Caco-2 (cell line): ENCODE measurements around the gene ABCA7. TPM values are rescaled to one million over a fixed set of nuclear protein-coding genes. Genes with fewer than 3 reads are reported as not detected.

Source experiments
- BruUV-seq: library from RNA; stranded (reverse); fragments of 400-500 nt; replicated peaks from 2 replicates; lab custom pipeline; 2021; lab: Mats Ljungman, UMichigan
- CTCF ChIA-PET: fragments of 300-600 bp; sonication (Branson Sonifier 250); formaldehyde crosslinking; loops from one replicate; lab custom pipeline; 2022; ENCODE audit warnings: antibody characterized with exemption; lab: Charles Lee
- POLR2A ChIA-PET: fragments of 300-600 bp; sonication (Branson Sonifier 250); formaldehyde crosslinking; loops from one replicate; lab custom pipeline; 2022; ENCODE audit warnings: antibody characterized with exemption; lab: Charles Lee
- DNase-seq, 2 experiments: peaks; one replicate each; pipeline versions ENCODE4 v3.0.0 to v3.0.0-alpha.2; 2020 to 2022
- H3K27me3 ChIP-seq: replicated peaks from 2 replicates; pipeline ENCODE4 v1.6.0; 2011; ENCODE audit warnings: low read length; ENCODE audit not compliant: control insufficient read depth, insufficient read depth
- H3K36me3 ChIP-seq: 2 replicates; pipeline ENCODE4 v1.5.1; 2011; ENCODE audit warnings: low read length; ENCODE audit not compliant: control insufficient read depth, insufficient read depth
- H3K4me1 ChIP-seq: fragments of 250-450 bp; sonication (Bioruptor Pico); 2 replicates; pipeline ENCODE4 v1.5.1; 2020; ENCODE audit warnings: mild to moderate bottlenecking
- H3K4me3 ChIP-seq: 2 replicates; pipeline ENCODE4 v1.5.1; 2011; ENCODE audit warnings: low read depth, mild to moderate bottlenecking, control low read depth, low read length
- H3K9me3 ChIP-seq: fragments of 250-450 bp; sonication (Bioruptor Pico); 2 replicates; pipeline ENCODE4 v1.5.1; 2020; ENCODE audit warnings: mild to moderate bottlenecking, moderate library complexity
- H3K27ac Mint-ChIP-seq: one replicate; pipeline ENCODE4 v1.8.0; 2022; ENCODE audit warnings: mixed read lengths; ENCODE audit not compliant: unreplicated experiment
- H3K27me3 Mint-ChIP-seq: one replicate; pipeline ENCODE4 v1.8.0; 2022; ENCODE audit warnings: mixed read lengths; ENCODE audit not compliant: insufficient read depth, unreplicated experiment
- H3K36me3 Mint-ChIP-seq: one replicate; pipeline ENCODE4 v1.8.0; 2022; ENCODE audit warnings: mild to moderate bottlenecking, mixed read lengths; ENCODE audit not compliant: insufficient read depth, unreplicated experiment
- H3K4me1 Mint-ChIP-seq: one replicate; pipeline ENCODE4 v1.8.0; 2022; ENCODE audit warnings: low read depth, mixed read lengths; ENCODE audit not compliant: unreplicated experiment
- H3K4me3 Mint-ChIP-seq: one replicate; pipeline ENCODE4 v1.8.0; 2022; ENCODE audit warnings: mild to moderate bottlenecking, moderate library complexity, mixed read lengths; ENCODE audit not compliant: unreplicated experiment
- H3K9me3 Mint-ChIP-seq: one replicate; pipeline ENCODE4 v1.8.0; 2022; ENCODE audit warnings: mixed read lengths; ENCODE audit not compliant: unreplicated experiment
- CTCF ChIP-seq, 2 experiments: fragments of 200-600 bp in 1 of 2; IDR thresholded peaks; 1 replicate in 1 of 2; 2 replicates in 1 of 2; pipeline versions ENCODE4 v1.5.1 to v1.8.0; 2011 to 2022; ENCODE audit warnings: antibody characterized with exemption in 1 of 2, control low read depth in 1 of 2, inconsistent platforms in 1 of 2, low read depth in 1 of 2, low read length in 1 of 2, mild to moderate bottlenecking in 1 of 2, moderate library complexity in 1 of 2; ENCODE audit not compliant: insufficient read depth in 1 of 2, severe bottlenecking in 1 of 2, unreplicated experiment in 1 of 2
- intact Hi-C: fragments of 100-400 bp; cut with micrococcal nuclease; formaldehyde crosslinking; loops from one replicate; pipeline ENCODE4 v1.10.0; 2022; ENCODE audit not compliant: unreplicated experiment
- total RNA-seq: library from RNA; stranded (reverse); gene quantifications from 2 replicates; pipeline ENCODE4 v1.2.3, GENCODE V29; 2022

The ABCA7 gene
- total RNA-seq, 1 experiment from 2014 or later: 45.9 TPM

GRCh38 chr19:1097810-1098176 is 57.9 kb downstream of the ABCA7 start:
- peaks cover 43% of the 10 kb centered on the region for H3K4me1 ChIP-seq
- Mint-ChIP-seq H3K4me3 (peak overlapping the region; percentile 59), H3K4me1 (peaks cover 17% of the 10 kb centered on the region), H3K9me3 (no peaks in the 10 kb centered on the region), H3K27ac (peak overlapping the region; percentile 92), H3K27me3 (no peaks in the 10 kb centered on the region), H3K36me3 (peaks cover 36% of the 10 kb centered on the region)
- peak; percentile 69 to 75 for DNase-seq
- no TSS peak for BruUV-seq
- no peaks in the 10 kb centered on the region for H3K27me3 ChIP-seq
- no peak for TF ChIP-seq CTCF (IDR thresholded peaks at IDR 0.05; ENCODE audit: insufficient read depth in 1 of 2, low read depth in 1 of 2, low read length in 1 of 2, severe bottlenecking in 1 of 2, unreplicated experiment in 1 of 2)
- H3K4me3 ChIP-seq: no peak overlapping the region
- no peaks in the 10 kb centered on the region for H3K36me3 ChIP-seq
- H3K9me3 ChIP-seq: no peaks in the 10 kb centered on the region
- intact Hi-C loops: no loop called here
- ChIA-PET POLR2A (interaction anchor here (1.1 to 1.5 kb wide), 4 partner anchors 32 to 171 kb away, joined by 3 to 6 read pairs (median 4); partner anchors contain the start of gene CNN2), CTCF (interaction anchor here (0.6 kb wide), 2 partner anchors 16 to 159 kb away, joined by 3 read pairs; no protein-coding TSS in a partner anchor)

- Histone ChIP-seq H3K4me3 (no peak overlapping the region), H3K4me1 (peaks cover 49% of the 10 kb centered on the region), H3K9me3 (no peaks in the 10 kb centered on the region), H3K36me3 (no peaks in the 10 kb centered on the region), H3K27me3 (no peaks in the 10 kb centered on the region)
- no TSS peak for BruUV-seq
- intact Hi-C loops: no loop called here
- H3K27ac Mint-ChIP-seq: peak overlapping the region; percentile 92
- H3K4me1 Mint-ChIP-seq: peaks cover 17% of the 10 kb centered on the region
- no peak for TF ChIP-seq CTCF (IDR thresholded peaks at IDR 0.05; ENCODE audit: insufficient read depth in 1 of 2, low read depth in 1 of 2, low read length in 1 of 2, severe bottlenecking in 1 of 2, unreplicated experiment in 1 of 2)
- peak overlapping the region; percentile 59 for H3K4me3 Mint-ChIP-seq
- no peaks in the 10 kb centered on the region for H3K27me3 Mint-ChIP-seq
- ChIA-PET CTCF (interaction anchor here (0.6 kb wide), 2 partner anchors 15 to 124 kb away, joined by 3 read pairs; no protein-coding TSS in a partner anchor), POLR2A (interaction anchor here (0.8 to 1.5 kb wide), 5 partner anchors 32 to 170 kb away, joined by 3 to 11 read pairs (median 5); partner anchors contain the start of gene CNN2)
- H3K36me3 Mint-ChIP-seq: peaks cover 33% of the 10 kb centered on the region
- peak; percentile 57 to 83 for DNase-seq
- H3K9me3 Mint-ChIP-seq: no peaks in the 10 kb centered on the region
These were observed 58.5 kb downstream of the ABCA7 start for GRCh38 chr19:1098177-1099051.

GRCh38 chr19:1101337-1101698 is 61.4 kb downstream of the ABCA7 start:
- H3K9me3 Mint-ChIP-seq: no peaks in the 10 kb centered on the region
- H3K4me1 Mint-ChIP-seq: peaks cover 17% of the 10 kb centered on the region
- no peaks in the 10 kb centered on the region for H3K27me3 Mint-ChIP-seq
- no TSS peak for BruUV-seq
- no peaks in the 10 kb centered on the region for H3K9me3 ChIP-seq
- H3K4me3 Mint-ChIP-seq: no peak overlapping the region
- no peaks in the 10 kb centered on the region for H3K36me3 ChIP-seq
- DNase-seq: no peak
- CTCF ChIA-PET: no interaction called here
- no peak overlapping the region for H3K4me3 ChIP-seq
- TF ChIP-seq CTCF (IDR thresholded peaks at IDR 0.05; ENCODE audit: insufficient read depth in 1 of 2, low read depth in 1 of 2, low read length in 1 of 2, severe bottlenecking in 1 of 2, unreplicated experiment in 1 of 2): no peak
- H3K4me1 ChIP-seq: peaks cover 44% of the 10 kb centered on the region
- POLR2A ChIA-PET: no interaction called here
- H3K36me3 Mint-ChIP-seq: peaks cover 36% of the 10 kb centered on the region
- intact Hi-C loops: loop anchor here (10.0 kb wide), 1 partner anchor 77 kb away; the partner anchor contains the start of genes CNN2, RNU6-2 and TMEM259
- no peaks in the 10 kb centered on the region for H3K27me3 ChIP-seq
- H3K27ac Mint-ChIP-seq: peak overlapping the region; percentile 73
